Thymus (tissue), 11 donors: ENCODE data around the gene NHSL2. TPM values are rescaled to one million over a fixed set of nuclear protein-coding genes. Genes with fewer than 3 reads are reported as not detected.

Experiments used
- DNase-seq, 9 donors: peaks; one replicate each; pipeline ENCODE4 v3.0.0-alpha.2; 2013; ENCODE audit warnings: low spot score in 9 of 9, low read depth in 6 of 9, missing footprints in 1 of 9
- H3K27ac ChIP-seq, 2 donors: one replicate each; pipeline ENCODE4 v1.5.1; 2013; ENCODE audit warnings: control low read depth in 1 of 2, low read depth in 1 of 2, low read length in 1 of 2, mild to moderate bottlenecking in 1 of 2, moderate library complexity in 1 of 2
- H3K27me3 ChIP-seq, 2 donors: one replicate each; pipeline ENCODE4 v1.5.1; 2013; ENCODE audit warnings: low read length in 1 of 2; ENCODE audit not compliant: control insufficient read depth in 2 of 2, insufficient read depth in 1 of 2
- H3K36me3 ChIP-seq, 2 donors: one replicate each; pipeline ENCODE4 v1.5.1; 2013; ENCODE audit warnings: low read length in 1 of 2, mild to moderate bottlenecking in 1 of 2, moderate library complexity in 1 of 2; ENCODE audit not compliant: control insufficient read depth in 2 of 2, insufficient read depth in 2 of 2
- H3K4me1 ChIP-seq, 2 donors: one replicate each; pipeline ENCODE4 v1.5.1; 2013; ENCODE audit warnings: low read length in 2 of 2; ENCODE audit not compliant: control insufficient read depth in 2 of 2, insufficient read depth in 2 of 2
- H3K4me3 ChIP-seq, 2 donors: one replicate each; pipeline ENCODE4 v1.5.1; 2013; ENCODE audit warnings: low read length in 2 of 2, control low read depth in 1 of 2, mild to moderate bottlenecking in 1 of 2
- H3K9me3 ChIP-seq, 2 donors: one replicate each; pipeline ENCODE4 v1.5.1; 2013; ENCODE audit warnings: low read length in 1 of 2, mild to moderate bottlenecking in 1 of 2; ENCODE audit not compliant: control insufficient read depth in 2 of 2, insufficient read depth in 1 of 2
- WGBS: extraction: QIAGEN DNeasy Blood & Tissue Kit; methylation state at CpG from one replicate; pipeline ENCODE4 v1.1.7; 2013; 5-methylcytosine and 5-hydroxymethylcytosine counted together
- polyA plus RNA-seq: library from polyadenylated mRNA; stranded (reverse); fragments of 200-250 nt; gene quantifications from one replicate; pipeline ENCODE4 v1.2.3, GENCODE V29; 2013
- total RNA-seq: library from RNA; stranded (reverse); fragments of 120-200 nt; gene quantifications from one replicate; pipeline ENCODE4 v1.2.4, GENCODE V29; 2013
- donor health status: healthy.

The NHSL2 gene
- total and polyA plus RNA-seq, 2 donors, result 0.80 TPM

- DNase-seq, result no peak
- Histone ChIP-seq H3K9me3 (no peaks in the 10 kb centered on the region), H3K27ac (no peak overlapping the region), H3K36me3 (no peaks in the 10 kb centered on the region), H3K4me3 (no peak overlapping the region), H3K27me3 (peaks cover 0 to 21% of the 10 kb centered on the region in 2 donors), H3K4me1 (peaks cover 0 to 5% of the 10 kb centered on the region in 2 donors)
- 95% methylated on average over 4 of the region's 4 CpGs for WGBS
Observed at GRCh38 chrX:72016881-72017783, 106.5 kb downstream of the NHSL2 start.

GRCh38 chrX:72018277-72019112, 107.8 kb downstream of the NHSL2 start:
- 16% methylated on average over 63 of the region's 70 CpGs for WGBS
- peaks cover 0 to 21% of the 10 kb centered on the region in 2 donors for H3K27me3 ChIP-seq
- H3K36me3 ChIP-seq, result no peaks in the 10 kb centered on the region
- H3K4me3 ChIP-seq, result peak overlapping the region in 1 of 2 donors; percentile 25
- no peaks in the 10 kb centered on the region for H3K9me3 ChIP-seq
- no peak overlapping the region for H3K27ac ChIP-seq
- H3K4me1 ChIP-seq, result peaks cover 0 to 5% of the 10 kb centered on the region in 2 donors
- DNase-seq, result peak; percentile 6 to 74 (median 51)

GRCh38 chrX:72019487-72019886, 108.8 kb downstream of the NHSL2 start:
- H3K27me3 ChIP-seq, result peaks cover 0 to 21% of the 10 kb centered on the region in 2 donors
- H3K4me3 ChIP-seq, result no peak overlapping the region
- no peaks in the 10 kb centered on the region for H3K9me3 ChIP-seq
- 97% methylated on average over 3 of the region's 3 CpGs for WGBS
- H3K27ac ChIP-seq, result no peak overlapping the region
- DNase-seq, result no peak
- no peaks in the 10 kb centered on the region for H3K36me3 ChIP-seq
- H3K4me1 ChIP-seq, result peaks cover 0 to 5% of the 10 kb centered on the region in 2 donors

- peaks cover 0 to 5% of the 10 kb centered on the region in 2 donors for H3K4me1 ChIP-seq
- no peaks in the 10 kb centered on the region for H3K36me3 ChIP-seq
- H3K27ac ChIP-seq, result no peak overlapping the region
- H3K9me3 ChIP-seq, result no peaks in the 10 kb centered on the region
- H3K4me3 ChIP-seq, result no peak overlapping the region
- no peak for DNase-seq
- H3K27me3 ChIP-seq, result peaks cover 0 to 21% of the 10 kb centered on the region in 2 donors
- WGBS, result 63% methylated on average over 3 of the region's 3 CpGs
Observed at GRCh38 chrX:72020204-72020603, 109.6 kb downstream of the NHSL2 start.

- Histone ChIP-seq H3K4me1 (peaks cover 0 to 5% of the 10 kb centered on the region in 2 donors), H3K4me3 (no peak overlapping the region), H3K9me3 (no peaks in the 10 kb centered on the region), H3K27me3 (peaks cover 0 to 21% of the 10 kb centered on the region in 2 donors), H3K27ac (no peak overlapping the region), H3K36me3 (no peaks in the 10 kb centered on the region)
- 94% methylated on average over 3 of the region's 3 CpGs for WGBS
- no peak for DNase-seq
Observed at GRCh38 chrX:72020788-72021187, 110.1 kb downstream of the NHSL2 start.

GRCh38 chrX:72021975-72022374, 111.3 kb downstream of the NHSL2 start:
- Histone ChIP-seq H3K36me3 (no peaks in the 10 kb centered on the region), H3K27ac (no peak overlapping the region), H3K4me1 (peaks cover 0 to 5% of the 10 kb centered on the region in 2 donors), H3K9me3 (no peaks in the 10 kb centered on the region), H3K4me3 (no peak overlapping the region), H3K27me3 (peaks cover 0 to 18% of the 10 kb centered on the region in 2 donors)
- peak in 2 of 9 donors; percentile 14 to 30 for DNase-seq
- WGBS, result 85% methylated on average over 2 of the region's 2 CpGs

- Histone ChIP-seq H3K4me3 (no peak overlapping the region), H3K4me1 (peaks cover 0 to 5% of the 10 kb centered on the region in 2 donors), H3K27me3 (peaks cover 0 to 9% of the 10 kb centered on the region in 2 donors), H3K27ac (no peak overlapping the region), H3K36me3 (no peaks in the 10 kb centered on the region), H3K9me3 (no peaks in the 10 kb centered on the region)
- DNase-seq, result no peak
- 94% methylated on average over 2 of the region's 2 CpGs for WGBS
Observed at GRCh38 chrX:72023071-72023470, 112.4 kb downstream of the NHSL2 start.

GRCh38 chrX:72025236-72025770, 114.7 kb downstream of the NHSL2 start:
- no peak for DNase-seq
- H3K27ac ChIP-seq, result no peak overlapping the region
- no peak overlapping the region for H3K4me3 ChIP-seq
- 97% methylated on average over 6 of the region's 6 CpGs for WGBS
- no peaks in the 10 kb centered on the region for H3K27me3 ChIP-seq
- H3K36me3 ChIP-seq, result no peaks in the 10 kb centered on the region
- H3K4me1 ChIP-seq, result peaks cover 0 to 2% of the 10 kb centered on the region in 2 donors
- H3K9me3 ChIP-seq, result no peaks in the 10 kb centered on the region
